Psoas muscle (tissue), 8 donors: Measurements from ENCODE around the gene ARHGAP42. TPM values are rescaled to one million over a fixed set of nuclear protein-coding genes. Genes with fewer than 3 reads are reported as not detected.

Experiments used
- ATAC-seq, 4 donors: fragments of 200-7000 bp; cut with Tn5 transposase; one replicate each; pipeline ENCODE4 v1.9.1; 2020; ENCODE audit warnings: moderate library complexity in 3 of 4, mild to moderate bottlenecking in 2 of 4
- DNase-seq, 2 donors: peaks; one replicate each; pipeline ENCODE4 v3.0.0-alpha.2; 2020
- H3K27ac ChIP-seq: fragments of 200-600 bp; one replicate; pipeline ENCODE4 v1.8.0; 2022
- H3K27me3 ChIP-seq, 3 donors: fragments of 200-600 bp in 1 of 3; one replicate each; pipeline versions ENCODE4 v1.6.1 to v1.8.0; 2013 to 2022; ENCODE audit warnings: low read length in 2 of 3, mild to moderate bottlenecking in 2 of 3, moderate library complexity in 1 of 3; ENCODE audit not compliant: insufficient read depth in 3 of 3
- H3K36me3 ChIP-seq, 2 donors: fragments of 200-600 bp in 1 of 2; one replicate each; pipeline versions ENCODE4 v1.6.1 to v1.8.0; 2013 to 2022; ENCODE audit warnings: low read depth in 1 of 2, mild to moderate bottlenecking in 1 of 2, moderate library complexity in 1 of 2; ENCODE audit not compliant: insufficient read depth in 1 of 2
- H3K4me1 ChIP-seq: fragments of 200-600 bp; one replicate; pipeline ENCODE4 v1.8.0; 2022
- H3K4me3 ChIP-seq: fragments of 200-600 bp; one replicate; pipeline ENCODE4 v1.8.0; 2022; ENCODE audit warnings: mild to moderate bottlenecking
- H3K9me3 ChIP-seq: fragments of 200-600 bp; one replicate; pipeline ENCODE4 v1.8.0; 2022
- WGBS, 3 donors: extraction: QIAGEN DNeasy Blood & Tissue Kit; methylation state at CpG; one replicate each; pipeline versions ENCODE4 v1.1.6 to v1.1.7; 2013; 5-methylcytosine and 5-hydroxymethylcytosine counted together
- intact Hi-C, 2 donors: fragments of 100-400 bp; cut with DNase I; formaldehyde crosslinking; loops; one replicate each; pipeline versions ENCODE4 v1.11.0 to v1.14.2; 2022
- polyA plus RNA-seq, 3 donors: library from polyadenylated mRNA; stranded (reverse); fragments of 200-250 nt; gene quantifications; one replicate each; pipeline ENCODE4 v1.2.3, GENCODE V29; 2013
- total RNA-seq, 4 donors: library from RNA; stranded (reverse); fragmentation: NEBNext Ultra II Directional in 2 of 4; extraction: Animal tissue kit (Norgen Biotek cat#: 25700) in 2 of 4; gene quantifications; one replicate each; pipeline versions ENCODE4 v1.2.1 to v1.2.4, GENCODE V29; 2021 to 2023
- TF ChIP-seq, protein P1 (sequence below): fragments of 200-600 bp; IDR thresholded peaks from one replicate; pipeline ENCODE4 v1.8.0; 2022; ENCODE audit warnings: antibody characterized with exemption
- donor health status: healthy with polysubstance abuse.
- donor health status: DM: no; HTN: no; CAD: no; lungs with moderate emphysema.
- donor health status: Bipolar disorder and iron deficiency.
- donor health status: healthy.
- donor health status: DM: yes; HTN: yes; CAD: no.
- donor health status: DM: no; HTN: no; CAD: no.
- donor health status: DM: no; HTN: no; CAD: no.
- donor health status: DM: yes; HTN: yes; CAD: no.

The ARHGAP42 gene
- total and polyA plus RNA-seq, 7 donors: 3.8 to 12.3 (median 7.2) TPM

DNA sequence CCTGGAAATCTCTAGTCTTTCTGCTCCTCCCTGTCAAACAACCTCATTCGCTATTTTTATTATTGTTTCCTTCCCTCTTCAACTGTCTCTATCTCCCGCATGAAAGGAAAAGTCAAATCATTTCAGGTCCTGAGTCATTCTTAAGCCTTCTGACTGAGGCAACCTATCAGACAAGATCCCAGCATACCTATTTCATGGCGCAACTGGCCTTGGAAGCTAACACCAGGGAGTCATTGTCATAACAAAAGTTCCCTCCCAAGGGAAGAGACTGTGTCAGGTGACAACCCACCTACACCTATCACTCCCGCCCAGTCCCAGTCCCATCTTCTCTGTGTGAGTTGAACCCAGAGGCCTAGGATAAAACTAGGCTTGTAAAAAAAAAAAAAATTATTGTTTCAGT is 10.2 kb upstream of the ARHGAP42 start:
- no peak for ATAC-seq

DNA sequence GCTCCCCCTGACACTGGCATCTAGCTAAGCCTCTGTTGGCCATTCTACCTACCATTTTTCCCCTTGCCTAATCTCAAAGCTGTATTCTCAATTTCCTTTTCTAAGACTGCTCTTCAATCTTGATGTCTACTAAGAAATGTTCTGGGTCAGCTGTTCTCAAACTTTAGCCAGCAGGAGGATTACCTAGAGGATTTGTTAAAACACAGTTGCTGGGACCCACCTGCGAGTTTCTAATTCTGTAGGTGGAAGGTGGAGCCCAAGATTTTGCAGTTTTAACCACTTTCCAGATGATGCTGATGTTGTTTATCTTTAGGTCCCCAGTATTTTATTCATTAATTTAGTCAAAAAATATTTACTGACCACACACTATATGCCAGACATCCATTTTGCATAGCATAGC is 9.3 kb upstream of the ARHGAP42 start:
- ATAC-seq: no peak
- H3K4me1 ChIP-seq: no peaks in the 10 kb centered on the region
- H3K27ac ChIP-seq: no peak overlapping the region
- H3K36me3 ChIP-seq: no peaks in the 10 kb centered on the region
- H3K9me3 ChIP-seq: no peaks in the 10 kb centered on the region
- intact Hi-C loops: no loop called here
- DNase-seq: no peak
- WGBS, 3 donors: 79 to 85% (median 82%) methylated on average over 1 of the region's 1 CpG
- no peaks in the 10 kb centered on the region for H3K27me3 ChIP-seq
- no peak overlapping the region for H3K4me3 ChIP-seq
- TF ChIP-seq, protein P1, sequence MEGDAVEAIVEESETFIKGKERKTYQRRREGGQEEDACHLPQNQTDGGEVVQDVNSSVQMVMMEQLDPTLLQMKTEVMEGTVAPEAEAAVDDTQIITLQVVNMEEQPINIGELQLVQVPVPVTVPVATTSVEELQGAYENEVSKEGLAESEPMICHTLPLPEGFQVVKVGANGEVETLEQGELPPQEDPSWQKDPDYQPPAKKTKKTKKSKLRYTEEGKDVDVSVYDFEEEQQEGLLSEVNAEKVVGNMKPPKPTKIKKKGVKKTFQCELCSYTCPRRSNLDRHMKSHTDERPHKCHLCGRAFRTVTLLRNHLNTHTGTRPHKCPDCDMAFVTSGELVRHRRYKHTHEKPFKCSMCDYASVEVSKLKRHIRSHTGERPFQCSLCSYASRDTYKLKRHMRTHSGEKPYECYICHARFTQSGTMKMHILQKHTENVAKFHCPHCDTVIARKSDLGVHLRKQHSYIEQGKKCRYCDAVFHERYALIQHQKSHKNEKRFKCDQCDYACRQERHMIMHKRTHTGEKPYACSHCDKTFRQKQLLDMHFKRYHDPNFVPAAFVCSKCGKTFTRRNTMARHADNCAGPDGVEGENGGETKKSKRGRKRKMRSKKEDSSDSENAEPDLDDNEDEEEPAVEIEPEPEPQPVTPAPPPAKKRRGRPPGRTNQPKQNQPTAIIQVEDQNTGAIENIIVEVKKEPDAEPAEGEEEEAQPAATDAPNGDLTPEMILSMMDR: no peak

More for the DNA sequence above, 10.2 kb upstream of the ARHGAP42 start:
- no peaks in the 10 kb centered on the region for H3K9me3 ChIP-seq
- intact Hi-C loops: no loop called here
- WGBS, 3 donors: 85 to 93% (median 88%) methylated on average over 4 of the region's 4 CpGs
- TF ChIP-seq, protein P1: no peak
- no peaks in the 10 kb centered on the region for H3K4me1 ChIP-seq
- no peaks in the 10 kb centered on the region for H3K36me3 ChIP-seq
- DNase-seq: no peak
- no peaks in the 10 kb centered on the region for H3K27me3 ChIP-seq
- no peak overlapping the region for H3K4me3 ChIP-seq
- no peak overlapping the region for H3K27ac ChIP-seq

DNA sequence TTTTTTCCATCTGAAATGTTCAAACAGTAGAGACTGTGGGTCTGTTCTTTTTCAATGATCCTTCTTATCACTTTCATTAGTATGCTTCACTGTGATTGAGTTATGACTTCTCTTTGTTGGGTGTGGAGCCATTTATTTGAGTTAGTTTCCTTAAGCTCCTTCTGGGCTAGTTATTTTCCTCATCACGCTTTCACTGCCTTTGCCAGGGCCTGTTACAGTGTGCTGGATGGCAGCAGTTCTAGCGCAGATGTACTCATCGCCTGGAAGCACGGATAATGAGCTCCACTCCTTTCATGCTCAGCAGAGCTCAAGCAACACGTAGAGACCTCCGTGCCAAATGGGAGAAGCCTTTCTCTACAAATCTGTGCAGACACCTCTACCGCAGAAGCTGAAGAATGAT is 7.0 kb upstream of the ARHGAP42 start:
- no peak for ATAC-seq
- intact Hi-C loops: loop anchor here (5.0 to 10.0 kb wide), 2 partner anchors 105 to 252 kb away; no protein-coding TSS in a partner anchor
- TF ChIP-seq, protein P1: no peak
- Histone ChIP-seq H3K4me1 (no peaks in the 10 kb centered on the region), H3K36me3 (no peaks in the 10 kb centered on the region), H3K9me3 (no peaks in the 10 kb centered on the region), H3K4me3 (no peak overlapping the region), H3K27ac (no peak overlapping the region), H3K27me3 (no peaks in the 10 kb centered on the region)
- 73 to 79% (median 78%) methylated on average over 7 of the region's 7 CpGs for WGBS, 3 donors
- DNase-seq: no peak

DNA sequence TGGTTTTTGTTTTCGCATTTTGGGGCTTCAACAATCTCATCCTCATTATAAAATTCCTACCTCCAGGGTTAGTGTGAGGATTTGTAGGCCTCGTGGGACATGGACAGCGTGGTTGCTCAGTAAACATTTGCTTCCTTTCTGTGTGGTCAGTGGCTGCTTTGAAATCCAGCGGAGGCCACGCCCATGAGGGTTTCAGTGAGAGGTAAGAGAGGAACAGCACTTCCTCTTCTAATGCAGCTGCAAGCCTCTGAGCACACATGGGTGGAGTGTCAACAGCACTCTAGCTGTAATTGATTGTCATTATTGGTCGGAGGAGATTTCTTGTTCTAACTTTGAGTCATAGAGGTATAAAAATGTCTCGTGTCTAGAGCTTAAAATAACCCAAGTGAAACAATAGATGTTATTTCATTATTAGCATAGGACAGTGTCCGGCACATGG is 6.0 kb upstream of the ARHGAP42 start:
- TF ChIP-seq, protein P1: no peak
- 43 to 46% (median 46%) methylated on average over 8 of the region's 8 CpGs for WGBS, 3 donors
- ATAC-seq: peak; percentile 50 to 62 (median 56)
- H3K9me3 ChIP-seq: no peaks in the 10 kb centered on the region
- no peak overlapping the region for H3K4me3 ChIP-seq
- no peaks in the 10 kb centered on the region for H3K27me3 ChIP-seq
- H3K4me1 ChIP-seq: no peaks in the 10 kb centered on the region
- peak; percentile 66 to 76 for DNase-seq
- H3K36me3 ChIP-seq: no peaks in the 10 kb centered on the region
- intact Hi-C loops: loop anchor here (5.0 to 10.0 kb wide), 2 partner anchors 106 to 251 kb away; no protein-coding TSS in a partner anchor
- H3K27ac ChIP-seq: no peak overlapping the region
